GM21825 (cell line): ENCODE results near the gene TSPAN31.
"Not testable (repeated sequence)": the region's sequence is repeated elsewhere in the genome, so short reads cannot be mapped to it uniquely, and the experiment has no call there.

Experiments
- ATAC-seq: cut with Tn5 transposase; IDR thresholded peaks from one replicate; pipeline ENCODE4 v1.9.1; 2021; ENCODE audit warnings: mild to moderate bottlenecking, moderate library complexity; ENCODE audit not compliant: unreplicated experiment

Gene TSPAN31, protein sequence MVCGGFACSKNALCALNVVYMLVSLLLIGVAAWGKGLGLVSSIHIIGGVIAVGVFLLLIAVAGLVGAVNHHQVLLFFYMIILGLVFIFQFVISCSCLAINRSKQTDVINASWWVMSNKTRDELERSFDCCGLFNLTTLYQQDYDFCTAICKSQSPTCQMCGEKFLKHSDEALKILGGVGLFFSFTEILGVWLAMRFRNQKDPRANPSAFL

DNA sequence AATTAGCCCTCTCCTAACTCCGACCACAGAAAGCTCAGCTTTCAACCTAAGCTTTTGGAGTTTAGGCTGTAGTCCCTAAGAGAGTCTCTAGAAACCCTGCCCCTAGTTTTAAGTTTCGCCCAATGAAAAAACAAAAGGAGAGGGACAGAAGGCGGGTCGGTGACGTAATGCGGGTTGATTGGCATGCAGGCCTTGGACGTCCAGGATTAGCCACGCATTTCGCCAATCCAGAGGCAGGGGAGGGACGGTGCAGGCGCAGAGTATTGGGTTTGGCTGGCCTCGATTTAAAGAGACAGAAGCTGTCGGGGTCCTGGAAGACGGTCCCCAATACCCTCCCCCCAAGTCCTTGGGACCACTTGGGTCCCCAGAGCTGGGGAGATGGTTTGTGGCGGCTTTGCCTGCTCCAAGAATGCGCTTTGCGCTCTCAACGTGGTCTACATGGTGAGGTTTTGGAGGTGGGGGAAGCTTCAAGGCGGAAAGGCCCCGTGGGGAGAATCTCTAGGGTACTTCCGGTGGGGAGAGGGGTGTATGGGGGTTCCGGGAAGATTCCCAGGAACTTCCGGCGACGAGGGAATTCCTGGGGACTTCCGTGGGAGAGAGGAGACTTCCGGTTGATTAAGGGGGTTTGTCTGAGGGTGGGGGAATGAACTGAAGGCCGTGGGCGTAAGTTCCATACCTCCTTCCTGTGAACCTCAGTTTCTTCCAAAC, at the start of gene TSPAN31:
TSPAN31 (plus strand) TSS at position 263 of the 708 bp plus-strand sequence; CDS start at position 379, 116 bp downstream.
- peak; percentile 73 for ATAC-seq

DNA sequence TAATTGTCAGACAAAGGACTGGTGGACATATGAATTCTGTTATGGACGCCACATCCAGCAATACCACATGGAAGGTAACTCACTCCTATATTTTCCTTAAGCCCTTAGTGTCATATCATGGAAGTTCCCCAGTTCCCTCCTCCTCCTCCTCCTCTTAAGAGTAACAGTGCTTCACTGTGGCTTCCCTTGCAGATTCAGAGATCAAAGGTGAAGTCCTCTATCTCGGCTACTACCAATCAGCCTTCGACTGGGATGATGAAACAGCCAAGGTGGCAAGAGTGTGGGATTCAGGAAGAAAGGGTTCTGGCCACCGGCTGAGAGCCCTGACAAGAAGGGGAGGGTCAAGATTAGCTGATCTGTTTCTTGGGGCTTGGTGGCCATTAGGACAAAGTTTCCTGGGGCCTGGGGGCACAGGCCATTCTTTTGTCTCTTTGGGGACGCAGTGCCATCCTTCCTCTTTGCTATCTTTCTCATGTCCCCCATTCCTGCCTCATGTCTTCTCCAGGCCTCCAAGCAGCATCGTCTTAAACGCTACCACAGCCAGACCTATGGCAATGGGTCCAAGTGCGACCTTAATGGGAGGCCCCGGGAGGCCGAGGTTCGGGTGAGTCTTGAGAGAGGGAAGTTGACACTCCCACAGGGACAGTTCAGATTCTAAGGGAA, 48.9 kb upstream of the TSPAN31 start:
- ATAC-seq: no peak

DNA sequence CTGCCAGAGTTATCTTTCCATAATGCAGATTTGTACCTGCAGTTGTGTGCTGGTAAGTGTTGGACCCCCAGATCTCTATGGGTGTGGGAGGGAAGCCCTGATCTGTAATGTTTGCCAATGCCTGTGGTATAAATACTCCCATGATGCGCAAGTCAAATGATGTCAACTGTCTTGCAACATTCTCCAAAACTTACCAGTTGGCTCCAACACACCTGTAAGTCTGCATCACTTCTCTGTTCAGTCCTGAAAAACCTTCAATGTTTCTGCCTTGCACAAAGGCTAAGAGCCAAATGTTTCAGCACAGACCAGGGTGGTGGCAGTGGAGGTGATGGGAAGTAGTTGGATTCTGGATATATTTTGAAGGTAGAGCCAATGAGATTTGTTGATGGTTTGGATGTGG, 47.8 kb upstream of the TSPAN31 start:
- ATAC-seq: no peak

DNA sequence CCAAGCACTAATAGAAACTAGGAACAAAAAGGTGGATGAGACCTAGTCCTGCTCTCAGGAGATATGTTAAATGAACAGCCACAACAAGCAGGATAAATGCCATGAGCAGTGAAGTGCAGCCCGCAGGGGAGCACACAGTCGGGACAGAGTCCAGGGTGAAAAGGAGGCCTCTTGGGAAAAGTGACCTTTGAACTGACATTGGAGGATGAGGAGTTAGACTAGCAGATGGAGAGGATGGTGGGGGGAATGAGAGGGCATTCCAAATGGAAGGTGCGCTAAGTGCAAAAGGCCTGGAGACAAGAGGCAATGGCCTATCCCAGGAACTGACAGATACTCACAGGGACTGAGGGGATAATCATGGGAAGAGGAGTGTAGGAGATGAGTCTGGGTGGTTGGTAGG, 46.4 kb upstream of the TSPAN31 start:
- no peak for ATAC-seq

DNA sequence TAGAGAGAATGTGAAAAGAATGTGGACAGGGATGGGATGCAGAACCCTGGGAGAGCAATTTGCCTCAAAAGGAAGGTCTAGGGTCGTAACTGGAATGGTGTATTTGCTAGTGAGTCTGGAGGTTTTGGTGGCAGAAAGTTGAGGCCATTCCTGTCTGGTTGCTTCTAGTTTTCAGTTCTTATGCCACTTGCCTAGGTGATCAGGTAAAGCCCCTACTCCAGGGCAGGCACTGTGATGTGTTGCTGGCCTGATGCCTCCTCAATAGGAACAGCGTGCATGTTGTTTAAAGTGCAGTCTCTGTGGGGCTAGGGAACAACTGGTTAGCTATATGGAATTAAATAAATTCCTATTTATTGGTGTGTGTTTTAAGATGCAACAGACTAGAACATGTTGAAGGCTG, 44.5 kb upstream of the TSPAN31 start:
- ATAC-seq: no peak

DNA sequence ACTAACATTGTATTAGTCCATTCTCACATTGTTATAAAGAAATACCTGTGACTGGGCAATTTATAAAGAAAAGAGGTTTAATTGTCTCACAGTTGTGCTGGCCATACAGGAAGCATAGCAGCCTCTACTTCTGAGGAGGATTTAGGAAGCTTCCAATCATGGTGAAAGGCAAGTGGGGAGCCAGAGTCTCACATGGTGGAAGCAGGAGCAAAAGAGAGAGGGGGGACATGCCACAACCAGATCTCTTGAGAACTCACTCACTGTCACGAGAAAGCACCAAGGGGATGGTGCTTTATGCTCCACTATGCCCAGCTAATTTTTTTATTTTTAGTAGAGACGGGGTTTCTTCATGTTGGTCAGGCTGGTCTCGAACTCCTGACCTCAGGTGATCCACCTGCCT, 37.6 kb upstream of the TSPAN31 start:
- no peak for ATAC-seq

DNA sequence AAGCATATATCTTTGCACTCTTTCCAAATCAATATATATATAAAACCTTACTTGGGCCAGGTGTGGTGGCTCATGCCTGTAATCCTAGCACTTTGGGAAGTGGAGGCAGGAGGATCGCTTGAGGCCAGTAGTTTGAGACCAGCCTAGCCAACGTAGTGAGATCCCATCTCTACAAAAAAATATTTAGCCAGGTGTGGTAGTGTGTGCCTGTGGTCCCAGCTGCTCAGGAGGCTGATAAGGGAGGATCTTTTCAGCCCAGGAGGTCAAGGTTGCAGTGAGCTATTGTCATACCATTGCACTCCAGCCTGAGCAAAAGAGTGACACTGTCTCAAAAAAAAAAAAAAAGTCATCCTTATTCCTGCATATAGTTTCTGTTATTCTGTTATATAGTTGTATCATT, 36.5 kb upstream of the TSPAN31 start:
- no peak for ATAC-seq

DNA sequence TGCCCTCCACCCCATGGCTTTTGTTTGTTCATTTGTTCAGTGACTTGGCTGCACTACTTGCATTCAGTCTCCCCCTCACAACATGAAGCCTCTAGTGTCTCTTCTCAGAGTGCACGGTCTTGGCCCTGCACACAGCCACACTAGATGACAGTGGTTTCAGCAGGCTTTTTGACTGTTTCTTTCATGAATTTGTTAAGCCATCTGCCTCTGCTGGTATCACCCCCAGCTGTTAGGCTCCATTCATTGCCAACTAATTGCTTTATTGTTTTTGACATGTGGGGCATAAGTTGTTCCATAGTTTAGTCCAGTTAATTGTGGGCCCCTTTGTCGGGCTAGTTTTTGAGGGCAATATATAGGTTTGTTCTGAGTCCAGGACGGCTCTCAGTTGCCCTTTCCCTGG, 32.1 kb upstream of the TSPAN31 start:
- ATAC-seq: no peak

DNA sequence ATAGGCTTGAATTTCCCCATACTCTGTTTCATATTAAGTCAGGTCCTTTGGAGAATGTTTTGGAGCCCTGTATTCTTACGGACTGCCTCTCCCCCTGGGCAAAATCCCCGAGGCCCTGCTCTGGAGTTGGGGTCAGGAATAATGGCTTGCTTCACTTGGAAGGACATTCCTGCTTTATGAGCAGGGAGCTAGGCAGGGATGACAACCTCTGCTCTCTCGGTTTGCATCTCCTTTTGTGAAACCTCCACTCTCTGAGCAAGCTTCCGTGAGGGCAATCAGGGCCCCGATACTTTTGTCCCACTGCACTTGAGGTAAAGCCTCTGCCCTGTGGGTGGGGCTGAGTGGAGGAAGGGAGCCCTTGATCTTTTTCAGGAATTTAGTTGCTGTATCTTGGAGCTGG, 31.6 kb upstream of the TSPAN31 start:
- ATAC-seq: no peak

DNA sequence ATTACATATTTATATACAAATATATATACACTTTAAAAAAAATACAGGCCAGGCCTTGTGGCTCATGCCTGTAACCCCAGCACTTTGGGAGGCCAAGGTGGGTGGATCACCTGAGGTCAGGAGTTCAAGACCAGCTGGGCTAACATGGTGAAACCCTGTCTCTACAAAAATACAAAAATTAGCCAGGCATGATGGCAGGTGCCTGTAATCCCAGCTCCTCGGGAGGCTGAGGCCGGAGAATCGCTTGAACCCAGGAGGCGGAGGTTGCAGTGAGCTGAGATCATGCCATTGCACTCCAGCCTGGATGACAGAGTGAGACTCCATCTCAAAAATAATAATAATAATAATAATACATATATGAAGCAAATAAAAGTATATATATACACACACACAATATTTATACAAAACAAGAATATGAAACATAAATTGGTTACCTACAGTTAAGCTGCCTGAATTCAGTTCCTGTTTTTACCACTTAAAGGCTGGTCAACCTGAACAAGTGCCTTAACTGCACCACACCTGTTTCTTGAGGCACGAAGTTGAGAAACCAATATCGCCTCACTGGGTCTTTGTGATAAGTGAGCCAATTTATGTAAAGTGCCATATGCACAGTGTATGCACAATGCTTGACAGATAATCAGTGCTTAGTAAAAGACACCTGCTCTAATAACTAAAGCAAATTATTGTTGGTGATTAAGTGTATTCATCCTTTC, 29.6 kb upstream of the TSPAN31 start:
- ATAC-seq: not testable (repeated sequence)

DNA sequence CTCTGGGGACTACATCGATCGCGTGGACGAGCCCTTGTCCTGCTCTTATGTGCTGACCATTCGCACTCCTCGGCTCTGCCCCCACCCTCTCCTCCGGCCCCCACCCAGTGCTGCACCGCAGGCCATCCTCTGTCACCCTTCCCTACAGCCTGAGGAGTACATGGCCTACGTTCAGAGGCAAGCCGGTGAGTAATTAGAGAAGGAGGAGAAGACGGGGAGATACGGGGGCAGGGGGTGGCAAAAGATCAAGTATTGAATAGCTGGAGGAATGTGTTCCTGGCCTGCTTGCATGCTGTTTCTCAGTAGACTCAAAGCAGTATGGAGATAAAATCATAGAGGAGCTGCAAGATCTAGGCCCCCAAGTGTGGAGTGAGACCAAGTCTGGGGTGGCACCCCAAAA, 29.1 kb upstream of the TSPAN31 start:
- ATAC-seq: no peak

DNA sequence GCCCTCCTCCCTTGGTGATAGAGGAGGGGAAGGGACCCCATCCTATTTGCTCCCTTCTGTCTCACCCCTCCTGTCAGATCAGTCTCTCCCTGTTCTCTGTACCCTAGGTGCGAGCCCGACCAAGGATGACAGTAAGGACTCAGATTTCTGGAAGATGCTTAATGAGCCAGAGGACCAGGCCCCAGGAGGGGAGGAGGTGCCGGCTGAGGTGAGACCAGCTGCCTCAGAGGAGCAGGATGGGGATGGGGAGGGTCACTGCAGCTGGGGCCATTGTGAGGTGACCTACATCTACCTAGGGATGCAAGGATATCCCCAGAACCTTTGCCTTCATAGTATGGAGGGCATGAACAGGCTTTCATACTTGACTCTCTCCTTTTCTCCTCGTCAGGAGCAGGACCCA, 28.5 kb upstream of the TSPAN31 start:
- no peak for ATAC-seq

DNA sequence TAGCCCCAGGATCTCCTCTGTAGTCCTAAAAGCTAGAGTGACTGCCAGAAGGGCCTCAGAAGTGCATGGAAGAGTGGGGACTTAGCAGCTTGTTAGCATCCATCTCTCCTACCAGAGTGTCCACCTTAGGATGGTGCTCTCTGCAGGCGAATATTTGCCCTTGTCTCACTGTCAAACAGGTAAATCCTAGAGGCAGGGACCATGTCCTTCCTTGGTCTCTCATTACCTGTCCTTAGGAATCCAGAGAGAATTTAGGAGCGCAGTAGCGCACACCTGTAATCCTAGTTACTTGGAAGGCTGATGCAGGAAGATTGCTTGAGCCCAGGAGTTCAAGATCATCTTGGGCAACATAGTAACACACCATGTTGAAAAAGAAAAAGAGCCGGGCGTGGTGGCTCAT, 27.7 kb upstream of the TSPAN31 start:
- ATAC-seq: no peak

DNA sequence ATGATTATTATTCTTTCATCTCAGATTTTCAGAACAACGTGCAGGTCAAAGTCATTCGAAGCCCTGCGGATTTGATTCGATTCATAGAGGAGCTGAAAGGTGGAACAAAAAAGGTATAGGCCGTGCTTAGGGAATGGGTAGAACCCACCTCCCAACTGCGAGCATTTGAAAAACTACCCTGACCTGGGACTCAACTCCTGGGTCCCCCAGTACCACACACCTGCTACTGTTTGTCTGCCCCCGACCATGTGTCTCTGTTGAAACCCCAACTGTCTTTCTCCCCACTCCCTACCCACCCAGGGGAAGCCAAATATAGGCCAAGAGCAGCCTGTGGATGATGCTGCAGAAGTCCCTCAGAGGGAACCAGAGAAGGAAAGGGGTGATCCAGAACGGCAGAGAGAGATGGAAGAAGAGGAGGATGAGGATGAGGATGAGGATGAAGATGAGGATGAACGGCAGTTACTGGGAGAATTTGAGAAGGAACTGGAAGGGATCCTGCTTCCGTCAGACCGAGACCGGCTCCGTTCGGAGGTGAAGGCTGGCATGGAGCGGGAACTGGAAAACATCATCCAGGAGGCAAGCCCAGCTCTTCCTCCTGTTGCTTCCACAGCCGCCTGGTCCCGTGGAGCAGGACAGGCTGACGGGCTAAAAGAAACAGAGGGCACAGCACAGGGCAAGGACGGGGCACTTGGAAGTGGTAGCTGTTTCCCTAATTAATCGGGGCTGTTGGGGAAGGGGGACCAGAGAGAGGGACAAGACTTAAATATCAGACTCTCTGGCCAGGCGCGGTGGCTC, 26.8 kb upstream of the TSPAN31 start:
- ATAC-seq: no peak

DNA sequence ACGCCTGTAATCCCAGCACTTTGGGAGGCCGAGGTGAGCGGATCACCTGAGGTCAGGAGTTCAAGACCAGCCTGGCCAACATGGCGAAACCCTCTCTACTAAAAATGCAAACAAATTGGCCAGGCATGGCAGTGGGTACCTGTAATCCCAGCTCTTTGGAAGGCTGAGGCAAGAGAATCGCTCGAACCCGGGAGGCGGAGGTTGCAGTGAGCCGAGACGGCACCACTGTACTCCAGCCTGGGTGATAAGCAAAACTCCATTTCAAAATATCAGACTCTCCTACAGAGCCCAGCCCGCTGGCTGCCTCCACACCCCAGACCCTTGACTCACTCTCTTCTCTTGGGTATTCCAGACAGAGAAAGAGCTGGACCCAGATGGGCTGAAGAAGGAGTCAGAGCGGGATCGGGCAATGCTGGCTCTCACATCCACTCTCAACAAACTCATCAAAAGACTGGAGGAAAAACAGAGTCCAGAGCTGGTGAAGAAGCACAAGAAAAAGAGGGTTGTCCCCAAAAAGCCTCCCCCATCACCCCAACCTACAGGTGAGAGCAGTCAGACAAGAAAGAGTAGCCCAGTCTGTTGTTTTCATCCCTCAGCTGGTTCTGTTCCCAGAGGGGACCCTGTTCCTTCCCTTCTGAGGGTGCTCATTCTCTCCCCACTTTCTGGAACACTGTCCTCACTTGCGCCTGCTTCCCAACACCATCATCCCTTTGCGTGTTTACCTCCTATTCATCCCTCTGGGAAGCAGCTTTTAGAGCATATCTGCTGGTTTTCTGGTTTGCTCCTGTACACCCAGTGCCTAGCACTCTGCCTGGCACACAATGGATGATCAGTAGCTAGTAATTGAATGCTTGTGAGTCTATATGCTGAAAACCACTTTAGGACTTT, 26.0 kb upstream of the TSPAN31 start:
- ATAC-seq: no peak

DNA sequence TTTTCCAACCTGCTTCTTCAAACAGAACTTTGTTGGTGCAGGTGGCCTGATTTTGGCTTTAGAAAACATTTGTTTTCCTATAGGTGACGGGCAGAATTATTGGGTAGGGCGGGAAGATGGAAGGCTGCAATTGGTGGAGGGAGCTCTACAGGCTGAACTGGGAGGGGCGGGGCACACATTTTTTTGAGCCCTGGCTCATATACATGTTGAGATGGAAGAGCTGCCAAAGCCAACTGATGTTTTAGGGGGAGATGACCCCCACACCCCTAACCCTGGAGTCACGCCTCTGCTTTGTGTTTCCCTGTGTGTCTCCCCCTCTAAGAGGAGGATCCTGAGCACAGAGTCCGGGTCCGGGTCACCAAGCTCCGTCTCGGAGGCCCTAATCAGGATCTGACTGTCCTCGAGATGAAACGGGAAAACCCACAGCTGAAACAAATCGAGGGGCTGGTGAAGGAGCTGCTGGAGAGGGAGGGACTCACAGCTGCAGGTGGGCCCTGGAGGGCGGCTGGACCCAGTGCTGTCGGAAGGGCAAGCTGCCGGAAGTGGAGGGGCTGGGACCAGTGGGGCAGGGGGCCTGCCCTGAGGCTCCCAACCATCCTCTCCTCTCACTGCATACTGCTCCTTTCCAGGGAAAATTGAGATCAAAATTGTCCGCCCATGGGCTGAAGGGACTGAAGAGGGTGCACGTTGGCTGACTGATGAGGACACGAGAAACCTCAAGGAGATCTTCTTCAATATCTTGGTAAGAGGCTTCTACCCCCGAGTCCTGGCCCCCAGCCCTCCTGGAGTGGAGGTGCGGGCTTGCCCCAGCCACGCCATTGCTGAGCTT, 24.8 kb upstream of the TSPAN31 start:
- no peak for ATAC-seq

DNA sequence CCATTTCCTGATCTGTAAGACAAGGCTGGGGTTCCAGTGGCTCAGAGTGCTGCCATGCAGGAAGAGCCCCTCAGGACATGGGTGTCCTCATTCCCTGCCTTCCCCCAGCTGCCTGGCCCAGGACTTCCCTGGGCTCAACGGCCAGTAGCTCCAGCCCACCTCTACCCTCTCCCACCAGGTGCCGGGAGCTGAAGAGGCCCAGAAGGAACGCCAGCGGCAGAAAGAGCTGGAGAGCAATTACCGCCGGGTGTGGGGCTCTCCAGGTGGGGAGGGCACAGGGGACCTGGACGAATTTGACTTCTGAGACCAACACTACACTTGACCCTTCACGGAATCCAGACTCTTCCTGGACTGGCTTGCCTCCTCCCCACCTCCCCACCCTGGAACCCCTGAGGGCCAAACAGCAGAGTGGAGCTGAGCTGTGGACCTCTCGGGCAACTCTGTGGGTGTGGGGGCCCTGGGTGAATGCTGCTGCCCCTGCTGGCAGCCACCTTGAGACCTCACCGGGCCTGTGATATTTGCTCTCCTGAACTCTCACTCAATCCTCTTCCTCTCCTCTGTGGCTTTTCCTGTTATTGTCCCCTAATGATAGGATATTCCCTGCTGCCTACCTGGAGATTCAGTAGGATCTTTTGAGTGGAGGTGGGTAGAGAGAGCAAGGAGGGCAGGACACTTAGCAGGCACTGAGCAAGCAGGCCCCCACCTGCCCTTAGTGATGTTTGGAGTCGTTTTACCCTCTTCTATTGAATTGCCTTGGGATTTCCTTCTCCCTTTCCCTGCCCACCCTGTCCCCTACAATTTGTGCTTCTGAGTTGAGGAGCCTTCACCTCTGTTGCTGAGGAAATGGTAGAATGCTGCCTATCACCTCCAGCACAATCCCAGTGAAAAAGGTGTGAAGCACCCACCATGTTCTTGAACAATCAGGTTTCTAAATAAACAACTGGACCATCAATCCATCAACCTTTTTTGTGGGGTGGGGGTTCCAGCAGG, 23.9 kb upstream of the TSPAN31 start:
- no peak for ATAC-seq
